ENCODE measurements around the gene ALK. TPM values are rescaled to one million over a fixed set of nuclear protein-coding genes. Genes with fewer than 3 reads are reported as not detected.

Gene ALK
- total RNA-seq, 1 experiment from 2014 or later, result not detected

GRCh38 chr2:29405707-29406106 lies 515.7 kb downstream of the ALK start:
- no peaks in the 10 kb centered on the region for H3K4me1 ChIP-seq (ENCODE audit: insufficient read depth, low read length)
- H3K9me3 Mint-ChIP-seq, result no peaks in the 10 kb centered on the region; a peak in 1 of 5 replicates
- no peaks in the 10 kb centered on the region for H3K27me3 ChIP-seq (ENCODE audit: insufficient read depth, low read length)
- no peak overlapping the region for H2BK12ac ChIP-seq (ENCODE audit: insufficient read length, low read depth, low read length)
- no peaks in the 10 kb centered on the region for H3K9me3 ChIP-seq (ENCODE audit: control insufficient read depth, low read depth, low read length)
- H3K4me2 ChIP-seq (ENCODE audit: insufficient read depth, insufficient read length, low read length), result no peak overlapping the region
- no peak overlapping the region for H2BK15ac ChIP-seq (ENCODE audit: low read depth, low read length)
- no peaks in the 10 kb centered on the region for H3K23me2 ChIP-seq (ENCODE audit: insufficient read length, low read depth, low read length, poor library complexity, severe bottlenecking)
- no peak overlapping the region for H3K27ac Mint-ChIP-seq
- no peak overlapping the region for H2AK5ac ChIP-seq (ENCODE audit: insufficient read length, low read length)
- WGBS (ENCODE audit: extremely low coverage, insufficient read length, low lambda C conversion rate), result no CpG with 5 or more reads among the region's 2 CpGs
- H2BK20ac ChIP-seq (ENCODE audit: low read depth, low read length, poor library complexity, severe bottlenecking), result no peak overlapping the region
- H4K20me1 ChIP-seq (ENCODE audit: control insufficient read depth, insufficient read depth, insufficient read length), result no peaks in the 10 kb centered on the region
- no peak overlapping the region for H3K18ac ChIP-seq (ENCODE audit: insufficient read length, low read depth, low read length)
- DNase-seq, result no peak
- no peak overlapping the region for H2AFZ ChIP-seq (ENCODE audit: low read length)
- H3K36me3 Mint-ChIP-seq (ENCODE audit: insufficient read depth in 1 of 3, low read depth in 3 of 3), result no peaks in the 10 kb centered on the region
- TF ChIP-seq CTCF (conservative IDR thresholded peaks at IDR 0.05), result no peak
- H3K23ac ChIP-seq (ENCODE audit: insufficient read length, low read depth, low read length), result no peak overlapping the region
- H4K5ac ChIP-seq (ENCODE audit: insufficient read length, low read depth, low read length), result no peak overlapping the region
- no peak overlapping the region for H3K14ac ChIP-seq (ENCODE audit: insufficient read depth, low read length)
- H3K4ac ChIP-seq (ENCODE audit: low read depth, low read length), result no peak overlapping the region
- H3K56ac ChIP-seq (ENCODE audit: insufficient read length, low read depth, low read length), result no peak overlapping the region
- no peak overlapping the region for H3K4me3 Mint-ChIP-seq
- no peak overlapping the region for H2BK120ac ChIP-seq (ENCODE audit: low read depth, low read length, poor library complexity, severe bottlenecking)
- H4K91ac ChIP-seq (ENCODE audit: insufficient read length, low read depth, low read length), result no peak overlapping the region
- no peak overlapping the region for H2BK5ac ChIP-seq (ENCODE audit: insufficient read length, low read length)
- no peak overlapping the region for H3K27ac ChIP-seq (ENCODE audit: insufficient read length, low read depth, low read length)
- no peak overlapping the region for H3T11ph ChIP-seq (ENCODE audit: low read length)
- H4K8ac ChIP-seq (replicated peaks; ENCODE audit: insufficient read length, low read depth, low read length), result no peak overlapping the region
- no peak overlapping the region for H3K9ac ChIP-seq (ENCODE audit: extremely low read depth, insufficient read length, low read length)
- H3K79me2 ChIP-seq (ENCODE audit: insufficient read depth, low read length), result no peaks in the 10 kb centered on the region
- no peaks in the 10 kb centered on the region for H3K79me1 ChIP-seq (ENCODE audit: insufficient read depth, low read depth, low read length, poor library complexity, severe bottlenecking)
- peaks cover 0 to 4% of the 10 kb centered on the region in 2 experiments; a peak in 2 of 4 replicates for H3K4me1 Mint-ChIP-seq
- no peaks in the 10 kb centered on the region; the same call in 1 of the 2 replicates for H3K27me3 Mint-ChIP-seq (ENCODE audit: low read depth)
